ENCODE data around the gene KMT2B.

KMT2B gene

GRCh38 chr19:35727053-35727955 is 9.5 kb downstream of the KMT2B start:
- no peak for DNase-seq

GRCh38 chr19:35727956-35728706 is 10.3 kb downstream of the KMT2B start:
- no peak for DNase-seq

GRCh38 chr19:35729021-35729420 is 11.2 kb downstream of the KMT2B start:
- no peak for DNase-seq

- no peak for DNase-seq
Observed at GRCh38 chr19:35729763-35730162, 12.0 kb downstream of the KMT2B start.

GRCh38 chr19:35730326-35730725 is 12.5 kb downstream of the KMT2B start:
- DNase-seq: no peak

GRCh38 chr19:35731353-35731752 is 13.6 kb downstream of the KMT2B start:
- DNase-seq: no peak

GRCh38 chr19:35731779-35732405 is 14.1 kb downstream of the KMT2B start:
- no peak for DNase-seq

- DNase-seq: no peak
Observed at GRCh38 chr19:35732540-35733179, 14.9 kb downstream of the KMT2B start.

GRCh38 chr19:35733180-35734125 is 15.7 kb downstream of the KMT2B start:
- no peak for DNase-seq

GRCh38 chr19:35734273-35734672 is 16.5 kb downstream of the KMT2B start:
- no peak for DNase-seq

- no peak for DNase-seq
Observed at GRCh38 chr19:35734889-35735288, 17.1 kb downstream of the KMT2B start.

- no peak for DNase-seq
Observed at GRCh38 chr19:35736913-35737886, 19.4 kb downstream of the KMT2B start.

GRCh38 chr19:35738021-35738886 is 20.5 kb downstream of the KMT2B start:
- no peak for DNase-seq

GRCh38 chr19:35738887-35739229 is 21.1 kb downstream of the KMT2B start:
- DNase-seq: no peak

- no peak for DNase-seq
Observed at GRCh38 chr19:35739275-35740107, 21.7 kb downstream of the KMT2B start.

GRCh38 chr19:35740108-35740422 is 22.3 kb downstream of the KMT2B start:
- no peak for DNase-seq

GRCh38 chr19:35740423-35741202 is 22.8 kb downstream of the KMT2B start:
- peak; percentile 96 to 97 for DNase-seq

GRCh38 chr19:35741203-35741515 is 23.4 kb downstream of the KMT2B start:
- no peak for DNase-seq
